ENCODE results near the gene GPC6.
A peak's percentile ranks its signal among the peaks of the same experiment; 100 is the strongest.
"Not testable (repeated sequence)": the region's sequence is repeated elsewhere in the genome, so short reads cannot be mapped to it uniquely, and the experiment has no call there.

GPC6 gene

GRCh38 chr13:94342436-94343242 is 1116.0 kb downstream of the GPC6 start:
- peak; percentile 35 for DNase-seq

- DNase-seq: peak; percentile 65
Measured at GRCh38 chr13:94343243-94343585, 1116.6 kb downstream of the GPC6 start.

- not testable (repeated sequence) for DNase-seq
Measured at GRCh38 chr13:94343687-94344086, 1117.1 kb downstream of the GPC6 start.

GRCh38 chr13:94344126-94344818 is 1117.7 kb downstream of the GPC6 start:
- peak; percentile 24 for DNase-seq

DNA sequence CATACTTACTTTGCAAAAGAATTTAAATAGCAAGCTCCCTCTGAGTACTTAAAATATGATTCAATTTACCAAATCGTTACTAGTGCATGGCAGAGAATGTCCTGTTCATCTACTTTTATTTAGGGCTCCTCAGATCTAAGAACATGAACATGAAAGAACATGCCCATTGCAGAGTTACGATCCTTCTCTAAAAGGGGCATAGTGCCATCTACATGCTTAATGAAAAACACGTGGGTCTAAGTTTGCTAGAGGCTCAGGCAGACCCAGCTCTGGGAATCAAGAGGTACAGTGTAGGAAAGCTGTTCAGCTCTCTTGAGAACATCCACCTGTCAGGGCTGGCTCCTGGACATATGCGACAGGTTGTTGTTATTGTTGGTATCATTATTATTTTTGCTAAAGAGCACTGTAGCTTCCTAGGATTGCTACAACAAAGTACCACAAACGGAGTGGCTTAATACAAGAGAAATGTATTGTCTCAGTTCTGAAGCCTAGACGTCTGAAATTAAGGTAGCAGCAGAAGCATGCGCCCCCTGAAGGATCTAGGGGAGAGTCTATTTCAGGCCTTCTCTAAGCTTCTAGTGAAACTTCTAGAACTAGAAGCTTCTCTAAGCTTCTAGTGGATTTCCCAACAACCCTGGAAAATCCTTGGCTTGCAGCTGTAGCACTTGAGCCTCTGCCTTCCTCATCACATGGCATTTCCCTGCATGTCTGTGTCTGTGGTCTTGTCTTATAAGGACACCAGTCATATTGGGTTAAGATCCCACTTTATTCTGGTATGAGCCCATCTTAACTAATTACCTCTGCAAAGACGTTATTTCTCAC is 1119.0 kb downstream of the GPC6 start:
- peak; percentile 14 for DNase-seq

DNA sequence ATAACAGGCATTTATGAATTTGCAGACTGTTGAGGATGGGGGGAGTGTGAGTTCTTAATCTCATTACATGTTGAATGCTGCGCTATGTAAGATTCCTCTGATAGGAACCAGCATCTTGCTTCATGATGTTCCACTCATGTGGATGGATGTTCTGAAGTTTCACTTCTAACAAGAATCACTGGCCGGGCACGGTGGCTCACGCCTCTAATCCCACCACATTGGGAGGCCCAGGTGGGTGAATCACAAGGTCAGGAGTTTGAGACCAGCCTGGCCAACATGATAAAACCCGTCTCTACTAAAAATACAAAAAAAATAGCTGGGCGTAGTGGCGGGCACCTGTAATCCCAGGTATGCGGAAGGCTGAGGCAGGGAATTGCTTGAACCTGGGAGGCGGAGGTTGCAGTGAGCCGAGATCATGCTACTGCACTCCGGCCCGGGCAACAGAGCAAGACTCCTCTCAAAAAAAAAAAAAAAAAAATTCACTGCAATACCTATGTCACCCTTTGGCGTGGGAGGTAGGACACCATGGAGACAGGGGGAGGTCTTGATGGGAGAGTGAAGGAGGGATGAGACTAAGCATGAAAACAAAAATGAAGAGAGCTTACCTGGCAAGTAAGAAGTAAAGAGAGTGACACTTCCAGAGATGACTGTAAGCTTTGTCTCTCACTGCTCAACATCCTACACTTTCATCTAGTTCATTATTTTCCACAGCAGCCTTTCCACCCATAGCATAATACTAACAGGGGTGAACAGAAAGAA is 1119.8 kb downstream of the GPC6 start:
- DNase-seq: no peak

- DNase-seq: peak; percentile 83
Measured at GRCh38 chr13:94351292-94351990, 1124.8 kb downstream of the GPC6 start.

GRCh38 chr13:94352057-94352456 is 1125.5 kb downstream of the GPC6 start:
- DNase-seq: peak; percentile 31

DNA sequence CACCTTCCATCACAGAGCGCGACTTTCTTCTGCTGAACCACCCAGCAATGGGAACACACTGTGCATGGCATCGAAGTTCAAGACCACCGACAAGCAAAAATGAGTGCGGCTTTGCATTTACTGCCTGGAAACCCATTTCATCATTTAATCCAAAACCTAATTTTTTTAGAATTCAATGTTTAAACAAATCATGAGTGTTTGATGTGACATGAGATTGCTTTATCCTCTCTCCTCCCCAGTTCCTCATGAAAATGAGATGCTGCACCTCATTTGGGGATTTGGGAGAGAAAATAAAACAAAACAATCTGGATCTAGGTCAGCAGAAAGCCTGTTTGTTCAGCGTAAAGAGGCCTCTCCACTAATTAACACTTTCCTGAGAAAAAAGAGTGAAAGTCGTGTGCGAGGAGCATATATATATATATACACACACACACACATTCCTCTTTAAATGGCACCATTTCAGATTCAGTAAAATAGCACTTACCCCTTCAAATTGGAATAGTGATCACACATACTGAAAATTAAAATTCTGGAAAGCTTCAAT is 1126.6 kb downstream of the GPC6 start:
- DNase-seq: no peak

- no peak for DNase-seq
Measured at GRCh38 chr13:94359875-94360274, 1133.3 kb downstream of the GPC6 start.

GRCh38 chr13:94362411-94362909 is 1135.9 kb downstream of the GPC6 start:
- DNase-seq: peak; percentile 87

GRCh38 chr13:94366677-94367076 is 1140.1 kb downstream of the GPC6 start:
- DNase-seq: no peak

DNA sequence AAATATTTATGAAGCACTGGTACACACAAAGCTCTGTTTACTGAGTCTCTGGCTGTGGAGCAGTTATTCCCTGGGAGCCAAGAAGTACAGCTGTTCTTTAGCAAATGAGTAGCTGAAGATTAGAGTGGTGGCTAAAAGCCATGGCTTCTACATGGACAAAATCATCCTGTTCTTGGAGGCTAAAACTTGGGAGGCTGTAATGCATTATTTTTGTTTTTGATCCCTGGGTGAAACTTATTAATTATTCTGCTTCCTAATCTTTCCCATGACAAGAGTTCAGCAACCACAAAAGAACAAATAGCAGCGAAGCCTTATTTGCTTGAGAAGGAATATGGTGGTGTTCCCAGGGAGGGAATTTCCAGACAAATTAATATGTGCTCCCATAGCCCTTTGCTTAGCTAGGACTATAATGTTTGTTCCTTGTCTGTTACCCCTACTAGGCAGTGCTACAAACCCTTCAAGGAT is 1143.4 kb downstream of the GPC6 start:
- DNase-seq: no peak

DNA sequence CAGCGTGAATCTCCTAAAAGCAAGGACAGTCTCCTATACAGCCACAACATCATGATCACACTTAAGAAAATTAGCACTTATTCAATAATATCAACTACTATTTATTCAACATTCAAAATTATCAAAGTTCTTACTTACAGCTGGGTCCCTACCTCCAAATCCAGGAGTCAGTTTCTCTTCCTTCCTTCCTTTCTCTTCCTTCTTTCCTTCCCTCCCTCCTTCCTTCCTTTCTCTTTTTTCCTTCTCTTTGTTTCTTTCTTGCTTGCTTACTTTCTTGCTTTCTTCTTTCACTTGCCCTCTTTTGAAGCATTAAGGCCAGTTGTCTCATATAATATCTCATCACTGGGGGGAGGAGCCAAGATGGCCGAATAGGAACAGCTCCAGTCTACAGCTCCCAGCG is 1145.2 kb downstream of the GPC6 start:
- DNase-seq: no peak

DNA sequence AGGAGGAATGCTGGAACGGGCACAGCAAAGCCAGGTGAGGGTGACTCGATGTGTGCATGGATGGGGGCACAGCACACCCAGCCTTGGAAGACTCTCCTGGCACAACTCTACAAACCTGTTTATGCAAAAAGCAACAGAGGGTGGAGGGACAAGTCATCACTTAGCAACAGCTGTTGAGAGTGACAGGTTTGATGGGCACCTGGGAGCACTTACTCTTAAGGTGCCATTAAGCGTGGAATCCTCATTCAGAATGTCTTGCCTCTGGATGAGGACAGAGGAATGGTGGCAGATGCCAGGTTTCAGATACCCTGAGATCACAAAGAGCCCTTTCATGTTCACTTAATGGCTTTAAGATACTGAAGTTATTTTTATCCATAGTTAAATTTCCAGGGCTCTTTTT is 1155.9 kb downstream of the GPC6 start:
- no peak for DNase-seq

GRCh38 chr13:94382960-94383359 is 1156.4 kb downstream of the GPC6 start:
- no peak for DNase-seq

- DNase-seq: no peak
Measured at GRCh38 chr13:94384231-94384905, 1157.8 kb downstream of the GPC6 start.

- no peak for DNase-seq
Measured at GRCh38 chr13:94387047-94387446, 1160.4 kb downstream of the GPC6 start.

- DNase-seq: no peak
Measured at GRCh38 chr13:94389604-94390351, 1163.2 kb downstream of the GPC6 start.

- DNase-seq: no peak
Measured at GRCh38 chr13:94390881-94391280, 1164.3 kb downstream of the GPC6 start.

All from HCEC 1CT (cell line).